ENCODE results near the gene CHST13. TPM values are rescaled to one million over a fixed set of nuclear protein-coding genes. Genes with fewer than 3 reads are reported as not detected.

CHST13 gene
- total RNA-seq, 4 donors from 2014 or later = 0.23 to 0.95 TPM; not detected in 2

DNA sequence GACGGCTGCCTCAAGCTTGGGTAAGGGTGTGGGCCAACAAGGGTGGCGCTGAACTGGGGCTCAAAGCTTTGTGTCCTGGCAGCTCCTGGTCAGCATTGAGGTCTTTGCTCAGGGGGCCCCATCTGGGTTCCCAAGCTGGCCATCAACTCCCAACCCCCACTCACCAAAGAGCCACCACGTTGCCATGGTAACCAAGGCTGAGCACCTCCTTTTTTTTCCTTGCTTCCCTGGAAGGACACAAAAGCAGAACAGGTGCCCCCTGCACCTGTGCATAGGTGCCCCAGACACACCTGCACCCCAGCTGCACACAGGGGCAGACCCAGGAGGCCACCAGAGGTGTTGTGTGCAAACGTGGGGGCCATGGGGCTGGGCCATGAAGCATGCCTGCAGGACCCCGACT lies 22.9 kb upstream of the CHST13 start:
- 47% methylated on average over 2 to 3 of the region's 5 CpGs for WGBS, 2 donors
- TF ChIP-seq, protein P1, sequence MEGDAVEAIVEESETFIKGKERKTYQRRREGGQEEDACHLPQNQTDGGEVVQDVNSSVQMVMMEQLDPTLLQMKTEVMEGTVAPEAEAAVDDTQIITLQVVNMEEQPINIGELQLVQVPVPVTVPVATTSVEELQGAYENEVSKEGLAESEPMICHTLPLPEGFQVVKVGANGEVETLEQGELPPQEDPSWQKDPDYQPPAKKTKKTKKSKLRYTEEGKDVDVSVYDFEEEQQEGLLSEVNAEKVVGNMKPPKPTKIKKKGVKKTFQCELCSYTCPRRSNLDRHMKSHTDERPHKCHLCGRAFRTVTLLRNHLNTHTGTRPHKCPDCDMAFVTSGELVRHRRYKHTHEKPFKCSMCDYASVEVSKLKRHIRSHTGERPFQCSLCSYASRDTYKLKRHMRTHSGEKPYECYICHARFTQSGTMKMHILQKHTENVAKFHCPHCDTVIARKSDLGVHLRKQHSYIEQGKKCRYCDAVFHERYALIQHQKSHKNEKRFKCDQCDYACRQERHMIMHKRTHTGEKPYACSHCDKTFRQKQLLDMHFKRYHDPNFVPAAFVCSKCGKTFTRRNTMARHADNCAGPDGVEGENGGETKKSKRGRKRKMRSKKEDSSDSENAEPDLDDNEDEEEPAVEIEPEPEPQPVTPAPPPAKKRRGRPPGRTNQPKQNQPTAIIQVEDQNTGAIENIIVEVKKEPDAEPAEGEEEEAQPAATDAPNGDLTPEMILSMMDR (IDR thresholded peaks at IDR 0.05) = no peak
- no peak for TF ChIP-seq POLR2A (IDR thresholded peaks at IDR 0.05)
- DNase-seq = no peak

DNA sequence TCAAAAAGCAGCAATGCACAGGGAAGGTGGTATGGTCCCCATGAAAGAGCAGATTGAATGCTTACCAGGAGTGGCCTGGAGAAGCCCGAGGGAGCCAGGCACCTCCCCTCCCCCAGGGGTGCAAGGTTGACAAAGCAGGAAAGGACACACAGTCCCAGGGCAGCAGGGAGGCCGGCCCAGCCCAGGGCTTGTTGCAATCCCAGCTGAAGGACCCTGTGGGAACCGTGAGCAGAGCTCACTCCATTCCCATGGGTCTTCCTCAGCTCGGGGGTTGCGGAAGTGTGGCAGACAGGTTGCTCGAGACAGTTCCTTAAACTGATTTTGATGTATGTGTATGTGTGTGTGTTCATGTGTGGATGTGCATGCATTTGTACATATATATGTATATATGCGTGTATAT lies 22.2 kb upstream of the CHST13 start:
- TF ChIP-seq, protein P1 (IDR thresholded peaks at IDR 0.05) = no peak
- no peak for TF ChIP-seq POLR2A (IDR thresholded peaks at IDR 0.05)
- H3K27ac ChIP-seq = no peak overlapping the region
- no peaks in the 10 kb centered on the region for H3K4me1 ChIP-seq
- DNase-seq = no peak
- peaks cover 0 to 14% (median 0%) of the 10 kb centered on the region in 4 donors for H3K27me3 ChIP-seq
- no peaks in the 10 kb centered on the region for H3K36me3 ChIP-seq
- H3K4me3 ChIP-seq = no peak overlapping the region
- intact Hi-C loops (cut with DNase I) = no loop called here
- 61 to 66% methylated on average over 7 of the region's 7 CpGs for WGBS, 2 donors
- H3K9me3 ChIP-seq = no peaks in the 10 kb centered on the region

More for the DNA sequence above, 22.9 kb upstream of the CHST13 start:
- intact Hi-C loops (cut with DNase I) = no loop called here
- H3K4me3 ChIP-seq = no peak overlapping the region
- no peaks in the 10 kb centered on the region for H3K4me1 ChIP-seq
- H3K9me3 ChIP-seq = no peaks in the 10 kb centered on the region
- no peaks in the 10 kb centered on the region for H3K36me3 ChIP-seq
- H3K27ac ChIP-seq = no peak overlapping the region
- H3K27me3 ChIP-seq = peaks cover 0 to 14% (median 0%) of the 10 kb centered on the region in 4 donors

DNA sequence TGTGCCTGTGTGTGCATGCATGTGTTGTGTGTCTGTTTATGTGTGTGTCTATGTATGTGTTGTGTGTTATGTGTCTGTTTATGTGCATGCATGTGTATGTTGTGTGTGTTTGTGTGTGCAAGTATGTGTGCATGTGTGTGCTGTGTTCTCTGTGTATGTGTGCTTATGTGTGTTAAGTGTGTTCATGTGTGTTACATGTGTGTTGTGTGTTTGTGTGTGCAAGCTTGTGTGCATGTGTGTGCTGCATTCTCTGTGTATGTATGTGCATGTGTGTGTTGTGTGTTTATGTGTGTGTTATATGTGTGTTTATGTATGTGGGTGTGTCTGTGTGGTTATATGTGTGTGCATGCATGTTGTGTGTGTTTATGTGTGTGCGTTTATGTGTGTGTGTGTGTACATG lies 21.3 kb upstream of the CHST13 start:
- Histone ChIP-seq H3K36me3 (no peaks in the 10 kb centered on the region), H3K4me3 (no peak overlapping the region), H3K4me1 (no peaks in the 10 kb centered on the region), H3K9me3 (no peaks in the 10 kb centered on the region), H3K27me3 (peaks cover 0 to 14% (median 0%) of the 10 kb centered on the region in 4 donors), H3K27ac (no peak overlapping the region)
- DNase-seq = no peak
- intact Hi-C loops (cut with DNase I) = no loop called here
- WGBS, 2 donors = 88 to 100% methylated on average over 1 of the region's 1 CpG
- TF ChIP-seq, protein P1 (IDR thresholded peaks at IDR 0.05) = no peak
- TF ChIP-seq POLR2A (IDR thresholded peaks at IDR 0.05) = no peak

DNA sequence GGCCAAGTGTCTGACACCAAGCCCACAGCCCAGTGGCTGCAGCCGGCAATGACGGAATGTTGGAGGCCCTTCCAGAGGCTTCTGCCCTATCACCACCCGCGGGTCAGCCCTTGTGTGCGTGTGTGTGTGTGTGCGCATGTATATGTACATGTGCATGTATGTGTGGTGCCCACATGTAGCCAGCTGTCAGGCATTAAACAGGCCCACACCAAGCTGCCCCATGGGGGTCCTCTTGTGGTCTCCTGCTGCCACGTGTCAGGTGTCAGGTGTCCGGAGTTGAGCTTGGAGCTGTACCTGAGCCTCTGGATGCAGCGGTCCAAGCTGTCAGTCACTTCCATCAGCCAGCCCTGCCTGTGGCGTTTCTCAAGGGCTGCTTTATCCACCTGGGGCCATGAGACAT lies 20.3 kb upstream of the CHST13 start:
- H3K36me3 ChIP-seq = no peaks in the 10 kb centered on the region
- H3K4me3 ChIP-seq = no peak overlapping the region
- TF ChIP-seq POLR2A (IDR thresholded peaks at IDR 0.05) = no peak
- TF ChIP-seq, protein P1 (IDR thresholded peaks at IDR 0.05) = no peak
- intact Hi-C loops (cut with DNase I) = no loop called here
- H3K4me1 ChIP-seq = no peaks in the 10 kb centered on the region
- WGBS, 2 donors = 80 to 92% methylated on average over 2 to 6 of the region's 10 CpGs
- no peak for DNase-seq
- H3K9me3 ChIP-seq = no peaks in the 10 kb centered on the region
- no peak overlapping the region for H3K27ac ChIP-seq
- peaks cover 0 to 14% (median 0%) of the 10 kb centered on the region in 4 donors for H3K27me3 ChIP-seq

DNA sequence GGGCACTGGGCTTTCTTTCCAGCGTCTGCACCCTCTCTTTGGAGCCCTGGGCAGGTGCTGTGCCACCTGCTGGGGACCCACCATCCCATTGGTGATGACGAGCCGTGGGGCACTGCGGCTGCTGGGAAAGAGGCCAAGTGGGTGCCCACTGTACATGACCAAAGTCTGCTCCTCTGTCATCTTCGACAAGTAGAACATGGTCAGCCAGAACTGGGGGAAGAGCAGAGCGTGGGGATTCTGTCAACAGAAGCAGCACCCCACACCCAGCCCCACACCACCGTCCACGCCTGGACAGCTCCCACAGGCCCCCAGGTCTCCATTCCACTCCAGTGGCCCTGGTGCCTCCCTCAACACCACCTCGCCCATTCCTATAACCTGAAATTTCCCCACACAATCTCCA lies 16.1 kb upstream of the CHST13 start:
- peaks cover 0 to 14% (median 0%) of the 10 kb centered on the region in 4 donors for H3K27me3 ChIP-seq

More for the DNA sequence above, 16.1 kb upstream of the CHST13 start:
- TF ChIP-seq, protein P1 (IDR thresholded peaks at IDR 0.05) = no peak
- TF ChIP-seq POLR2A (IDR thresholded peaks at IDR 0.05) = no peak
- H3K4me1 ChIP-seq = peaks cover 0 to 22% (median 3%) of the 10 kb centered on the region in 3 donors
- no peak for DNase-seq
- H3K4me3 ChIP-seq = no peak overlapping the region
- H3K27ac ChIP-seq = no peak overlapping the region
- 83 to 97% methylated on average over 5 to 6 of the region's 9 CpGs for WGBS, 2 donors
- H3K36me3 ChIP-seq = no peaks in the 10 kb centered on the region
- no peaks in the 10 kb centered on the region for H3K9me3 ChIP-seq
- intact Hi-C loops (cut with DNase I) = no loop called here
